Fibroblast of mammary gland (primary cell): ENCODE results near the gene ABHD17C.
"Not testable (repeated sequence)": the region's sequence is repeated elsewhere in the genome, so short reads cannot be mapped to it uniquely, and the experiment has no call there.

Experiments
- DNase-seq: peaks from one replicate; pipeline ENCODE4 v3.0.0-alpha.2; 2010; ENCODE audit warnings: low read depth
- H3K4me3 ChIP-seq: 2 replicates; pipeline ENCODE4 v1.5.1; 2011; ENCODE audit warnings: low read depth, mild to moderate bottlenecking, low read length, moderate library complexity; ENCODE audit not compliant: control insufficient read depth
- CTCF ChIP-seq: conservative IDR thresholded peaks from 2 replicates; pipeline ENCODE4 v1.5.1; 2011; ENCODE audit warnings: low read depth, low read length, inconsistent platforms; ENCODE audit not compliant: control insufficient read depth, insufficient read depth

Gene ABHD17C

GRCh38 chr15:80754014-80754413 lies 58.9 kb downstream of the ABHD17C start:
- no peak for DNase-seq

DNA sequence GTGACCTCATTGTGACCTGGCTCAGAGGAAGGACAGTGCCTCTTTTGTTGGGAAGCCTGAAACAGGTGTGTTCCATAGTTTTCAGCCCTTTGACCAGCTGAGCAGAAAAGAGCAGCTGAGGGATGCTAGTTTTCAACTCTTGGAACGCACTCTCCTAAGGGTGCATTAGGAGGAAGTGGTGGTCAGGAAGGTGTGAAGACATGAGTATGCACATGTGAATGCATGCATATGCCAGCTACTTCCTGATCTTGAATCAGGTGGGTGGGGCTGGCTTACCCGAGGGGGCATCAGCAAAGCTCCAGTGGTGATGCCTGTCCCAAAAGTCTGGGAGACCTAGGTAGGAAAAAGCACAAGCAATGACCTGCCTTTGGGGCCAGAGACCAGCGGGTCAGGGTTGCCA lies 60.8 kb downstream of the ABHD17C start:
- no peak for DNase-seq
- H3K4me3 ChIP-seq, result no peak overlapping the region
- TF ChIP-seq CTCF, result no peak

More at GRCh38 chr15:80754014-80754413, 58.9 kb downstream of the ABHD17C start:
- TF ChIP-seq CTCF, result no peak
- H3K4me3 ChIP-seq, result no peak overlapping the region

DNA sequence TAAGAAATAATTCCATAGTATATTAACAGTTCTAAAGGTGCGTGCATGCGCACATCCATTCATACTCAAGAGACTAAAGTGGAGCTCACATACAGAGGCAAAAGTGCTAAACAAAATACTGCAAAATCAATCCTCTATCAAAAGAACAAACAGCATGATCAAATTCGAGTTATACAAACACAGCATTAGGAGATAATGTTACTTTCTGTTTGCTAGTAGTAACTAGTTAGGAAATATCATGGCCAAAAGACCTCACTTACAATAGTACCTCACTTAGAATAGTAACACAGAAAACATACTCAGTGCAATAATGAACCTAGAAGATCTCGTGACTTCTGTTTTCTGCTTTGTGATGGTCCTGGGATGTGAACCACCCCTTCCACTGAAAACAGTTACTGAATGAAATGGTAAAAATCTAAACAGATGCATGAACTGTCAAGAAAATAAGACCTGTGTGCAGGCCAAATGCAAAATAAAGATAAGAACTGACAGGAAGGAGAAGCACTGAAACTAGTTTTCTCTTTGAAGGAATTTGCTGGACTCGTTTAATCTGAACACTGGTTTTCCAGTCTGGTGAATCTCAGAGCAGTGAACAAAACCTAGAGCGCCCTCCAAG lies 63.1 kb downstream of the ABHD17C start:
- no peak for TF ChIP-seq CTCF
- H3K4me3 ChIP-seq, result no peak overlapping the region
- DNase-seq, result no peak

GRCh38 chr15:80760960-80761359 lies 65.8 kb downstream of the ABHD17C start:
- no peak for DNase-seq
- H3K4me3 ChIP-seq, result no peak overlapping the region
- no peak for TF ChIP-seq CTCF

DNA sequence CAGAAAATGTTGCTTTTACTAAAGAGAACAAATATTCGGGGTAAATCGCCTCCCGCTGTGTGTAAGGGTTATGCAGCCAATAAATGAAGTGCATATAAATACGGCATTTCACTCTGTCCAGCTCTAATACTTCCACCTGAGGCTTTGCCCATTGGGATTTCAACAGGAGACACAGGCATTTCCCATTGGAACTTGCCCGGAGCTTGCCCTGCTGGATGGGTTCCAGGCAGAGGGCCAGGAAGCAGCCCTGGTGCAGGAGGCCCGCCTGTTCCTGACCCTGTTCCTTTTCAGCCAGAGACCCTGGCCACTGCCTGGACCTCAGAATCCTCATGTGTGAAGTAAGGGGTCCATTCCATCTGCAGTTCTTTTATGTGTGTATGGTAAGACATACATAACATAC lies 66.6 kb downstream of the ABHD17C start:
- H3K4me3 ChIP-seq, result no peak overlapping the region
- no peak for TF ChIP-seq CTCF
- DNase-seq, result no peak

- not testable (repeated sequence) for DNase-seq, H3K4me3 ChIP-seq
Observed at GRCh38 chr15:80763235-80763634, 68.1 kb downstream of the ABHD17C start.

GRCh38 chr15:80764535-80764934 lies 69.4 kb downstream of the ABHD17C start:
- no peak for TF ChIP-seq CTCF
- H3K4me3 ChIP-seq, result no peak overlapping the region
- no peak for DNase-seq
